Measurements from ENCODE around the gene TUB. TPM values are rescaled to one million over a fixed set of nuclear protein-coding genes. Genes with fewer than 3 reads are reported as not detected.

Gene TUB
- polyA plus RNA-seq, 1 experiment: 11.8 TPM

- H3K4me3 ChIP-seq (ENCODE audit: low read depth, low read length): no peak overlapping the region
- DNase-seq (ENCODE audit: low read depth): no peak
- H3K36me3 ChIP-seq (ENCODE audit: control insufficient read depth, insufficient read depth, low read length): no peaks in the 10 kb centered on the region
- POLR2A ChIA-PET: no interaction called here
- H3K27me3 ChIP-seq (ENCODE audit: control insufficient read depth, insufficient read depth, low read length): no peaks in the 10 kb centered on the region; the same call in 1 of the 2 replicates
- no peak for TF ChIP-seq CTCF (IDR thresholded peaks at IDR 0.05; ENCODE audit: insufficient read depth, low read depth, low read length)
- CTCF ChIA-PET: interaction anchor here (2.8 kb wide), 1 partner anchor 42 kb away, joined by 14 read pairs; no protein-coding TSS in a partner anchor
These were observed 5.8 kb upstream of the TUB start for GRCh38 chr11:8075119-8075726.

GRCh38 chr11:8079111-8079675, 1.8 kb upstream of the TUB start:
- TF ChIP-seq CTCF (IDR thresholded peaks at IDR 0.05; ENCODE audit: insufficient read depth, low read depth, low read length): no peak
- Histone ChIP-seq H3K36me3 (ENCODE audit: control insufficient read depth, insufficient read depth, low read length) (no peaks in the 10 kb centered on the region), H3K4me3 (ENCODE audit: low read depth, low read length) (no peak overlapping the region), H3K27me3 (ENCODE audit: control insufficient read depth, insufficient read depth, low read length) (no peaks in the 10 kb centered on the region; the same call in 1 of the 2 replicates)
- ChIA-PET CTCF (interaction anchor here (0.8 to 5.7 kb wide), 8 partner anchors 9 to 73 kb away, joined by 3 to 54 read pairs (median 4); no protein-coding TSS in a partner anchor), POLR2A (no interaction called here)
- DNase-seq (ENCODE audit: low read depth): no peak

- H3K36me3 ChIP-seq (ENCODE audit: control insufficient read depth, insufficient read depth, low read length): no peaks in the 10 kb centered on the region
- DNase-seq (ENCODE audit: low read depth): no peak
- no peak for TF ChIP-seq CTCF (IDR thresholded peaks at IDR 0.05; ENCODE audit: insufficient read depth, low read depth, low read length)
- CTCF ChIA-PET: interaction anchor here (0.7 to 5.7 kb wide), 8 partner anchors 11 to 74 kb away, joined by 3 to 54 read pairs (median 5); no protein-coding TSS in a partner anchor
- no peaks in the 10 kb centered on the region; the same call in 1 of the 2 replicates for H3K27me3 ChIP-seq (ENCODE audit: control insufficient read depth, insufficient read depth, low read length)
- peak overlapping the region; percentile 62 for H3K4me3 ChIP-seq (ENCODE audit: low read depth, low read length)
- POLR2A ChIA-PET: no interaction called here
These were observed 841 bp upstream of the TUB start for GRCh38 chr11:8080069-8080670.

GRCh38 chr11:8081591-8082250, 710 bp downstream of the TUB start:
- no peaks in the 10 kb centered on the region for H3K36me3 ChIP-seq (ENCODE audit: control insufficient read depth, insufficient read depth, low read length)
- ChIA-PET POLR2A (no interaction called here), CTCF (interaction anchor here (0.7 to 5.7 kb wide), 7 partner anchors 10 to 198 kb away, joined by 3 to 54 read pairs (median 5); no protein-coding TSS in a partner anchor)
- DNase-seq (ENCODE audit: low read depth): no peak
- no peaks in the 10 kb centered on the region; the same call in 1 of the 2 replicates for H3K27me3 ChIP-seq (ENCODE audit: control insufficient read depth, insufficient read depth, low read length)
- H3K4me3 ChIP-seq (ENCODE audit: low read depth, low read length): peak overlapping the region; percentile 62
- no peak for TF ChIP-seq CTCF (IDR thresholded peaks at IDR 0.05; ENCODE audit: insufficient read depth, low read depth, low read length)

Measured in BJ (cell line).